ENCODE measurements around the gene RAD52. TPM values are rescaled to one million over a fixed set of nuclear protein-coding genes. Genes with fewer than 3 reads are reported as not detected.

Gene RAD52
- total RNA-seq, 2 donors from 2014 or later = 16.7 to 30.5 TPM

- WGBS = 88% methylated on average over 5 of the region's 5 CpGs
- Histone ChIP-seq H3K9me3 (no peaks in the 10 kb centered on the region), H3K4me3 (no peak overlapping the region), H3K27ac (no peak overlapping the region), H3K4me1 (replicated peaks) (no peaks in the 10 kb centered on the region), H3K36me3 (peaks cover 5 to 7% of the 10 kb centered on the region in 2 donors), H3K27me3 (replicated peaks; ENCODE audit: insufficient read depth) (no peaks in the 10 kb centered on the region)
- TF ChIP-seq POLR2A (IDR thresholded peaks at IDR 0.05) (no peak), POLR2AphosphoS5 (IDR thresholded peaks at IDR 0.05) (no peak)
- TF ChIP-seq, protein P1, sequence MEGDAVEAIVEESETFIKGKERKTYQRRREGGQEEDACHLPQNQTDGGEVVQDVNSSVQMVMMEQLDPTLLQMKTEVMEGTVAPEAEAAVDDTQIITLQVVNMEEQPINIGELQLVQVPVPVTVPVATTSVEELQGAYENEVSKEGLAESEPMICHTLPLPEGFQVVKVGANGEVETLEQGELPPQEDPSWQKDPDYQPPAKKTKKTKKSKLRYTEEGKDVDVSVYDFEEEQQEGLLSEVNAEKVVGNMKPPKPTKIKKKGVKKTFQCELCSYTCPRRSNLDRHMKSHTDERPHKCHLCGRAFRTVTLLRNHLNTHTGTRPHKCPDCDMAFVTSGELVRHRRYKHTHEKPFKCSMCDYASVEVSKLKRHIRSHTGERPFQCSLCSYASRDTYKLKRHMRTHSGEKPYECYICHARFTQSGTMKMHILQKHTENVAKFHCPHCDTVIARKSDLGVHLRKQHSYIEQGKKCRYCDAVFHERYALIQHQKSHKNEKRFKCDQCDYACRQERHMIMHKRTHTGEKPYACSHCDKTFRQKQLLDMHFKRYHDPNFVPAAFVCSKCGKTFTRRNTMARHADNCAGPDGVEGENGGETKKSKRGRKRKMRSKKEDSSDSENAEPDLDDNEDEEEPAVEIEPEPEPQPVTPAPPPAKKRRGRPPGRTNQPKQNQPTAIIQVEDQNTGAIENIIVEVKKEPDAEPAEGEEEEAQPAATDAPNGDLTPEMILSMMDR (IDR thresholded peaks at IDR 0.05) = no peak
- DNase-seq (ENCODE audit: low spot score) = no peak
- intact Hi-C loops (cut with DNase I) = no loop called here
These were observed 69.9 kb downstream of the RAD52 start for GRCh38 chr12:879641-880040.

DNA sequence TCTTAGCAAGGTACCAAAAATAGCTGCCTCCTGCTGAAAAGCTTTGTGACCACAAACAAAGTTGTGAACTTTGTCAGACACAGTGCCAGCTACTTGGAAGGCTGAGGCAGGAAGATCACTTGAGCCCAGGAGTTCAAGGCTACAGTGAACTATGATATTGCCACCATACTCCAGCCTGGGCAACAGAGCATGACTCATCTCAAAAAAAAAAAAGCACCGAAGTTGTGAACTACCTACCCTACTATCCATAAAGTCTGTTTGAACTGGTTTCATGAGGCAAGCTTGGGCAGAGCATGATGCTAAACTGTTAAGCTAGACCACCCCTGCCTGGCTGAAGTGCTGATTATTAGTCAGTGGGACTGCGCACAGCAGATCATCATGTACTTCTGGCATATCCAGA lies 75.5 kb downstream of the RAD52 start:
- DNase-seq (ENCODE audit: low spot score) = no peak
- Histone ChIP-seq H3K27me3 (replicated peaks; ENCODE audit: insufficient read depth) (no peaks in the 10 kb centered on the region), H3K36me3 (no peaks in the 10 kb centered on the region), H3K9me3 (no peaks in the 10 kb centered on the region), H3K4me1 (replicated peaks) (no peaks in the 10 kb centered on the region), H3K27ac (no peak overlapping the region), H3K4me3 (no peak overlapping the region)
- intact Hi-C loops (cut with DNase I) = no loop called here
- 71% methylated on average over 2 of the region's 2 CpGs for WGBS
- TF ChIP-seq POLR2A (IDR thresholded peaks at IDR 0.05) (no peak), POLR2AphosphoS5 (IDR thresholded peaks at IDR 0.05) (no peak)
- TF ChIP-seq, protein P1 (IDR thresholded peaks at IDR 0.05) = no peak

DNA sequence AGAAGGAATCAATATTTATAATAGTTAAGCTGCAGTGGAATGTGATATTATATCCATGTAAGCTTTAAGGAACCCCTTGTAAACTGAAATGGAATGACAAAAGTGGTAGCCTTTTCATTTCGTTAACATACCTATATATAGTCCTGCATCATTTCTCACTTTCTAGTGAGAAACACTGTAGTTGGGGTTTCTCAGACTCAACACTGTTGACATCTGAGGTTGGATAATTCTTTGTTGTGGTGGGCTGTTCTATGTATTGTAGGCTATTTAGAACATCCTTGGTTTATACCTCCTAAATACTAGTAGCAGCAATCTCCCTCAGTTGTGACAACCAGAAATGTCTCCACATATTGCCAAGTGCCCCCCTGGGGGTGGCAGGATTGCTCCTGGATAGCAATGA lies 79.1 kb downstream of the RAD52 start:
- Histone ChIP-seq H3K36me3 (no peaks in the 10 kb centered on the region), H3K27me3 (replicated peaks; ENCODE audit: insufficient read depth) (no peaks in the 10 kb centered on the region), H3K9me3 (no peaks in the 10 kb centered on the region), H3K4me3 (no peak overlapping the region), H3K4me1 (replicated peaks) (no peaks in the 10 kb centered on the region), H3K27ac (no peak overlapping the region)
- no peak for DNase-seq (ENCODE audit: low spot score)
- TF ChIP-seq POLR2AphosphoS5 (IDR thresholded peaks at IDR 0.05) (no peak), POLR2A (IDR thresholded peaks at IDR 0.05) (no peak)
- TF ChIP-seq, protein P1 (IDR thresholded peaks at IDR 0.05) = no peak
- intact Hi-C loops (cut with DNase I) = no loop called here
- WGBS = 89% methylated on average over 1 of the region's 1 CpG

DNA sequence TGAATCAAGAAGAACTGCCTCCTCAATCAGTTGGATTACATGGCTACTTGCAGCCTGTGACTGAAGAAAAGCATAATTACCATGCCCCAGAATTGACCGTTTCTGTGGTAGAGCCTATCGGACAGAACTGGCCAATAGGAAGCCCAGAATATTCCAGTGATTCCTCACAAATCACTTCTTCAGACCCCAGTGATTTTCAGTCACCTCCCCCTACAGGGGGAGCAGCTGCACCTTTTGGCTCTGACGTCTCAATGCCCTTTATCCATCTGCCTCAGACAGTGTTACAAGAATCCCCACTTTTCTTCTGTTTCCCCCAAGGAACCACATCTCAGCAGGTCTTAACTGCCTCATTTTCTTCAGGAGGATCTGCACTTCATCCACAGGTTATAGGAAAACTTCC lies 80.8 kb downstream of the RAD52 start:
- Histone ChIP-seq H3K9me3 (no peaks in the 10 kb centered on the region), H3K27ac (no peak overlapping the region), H3K4me1 (replicated peaks) (no peaks in the 10 kb centered on the region), H3K36me3 (no peaks in the 10 kb centered on the region), H3K27me3 (replicated peaks; ENCODE audit: insufficient read depth) (no peaks in the 10 kb centered on the region), H3K4me3 (no peak overlapping the region)
- no peak for TF ChIP-seq POLR2AphosphoS5 (IDR thresholded peaks at IDR 0.05)
- no peak for TF ChIP-seq POLR2A (IDR thresholded peaks at IDR 0.05)
- TF ChIP-seq, protein P1 (IDR thresholded peaks at IDR 0.05) = no peak
- intact Hi-C loops (cut with DNase I) = no loop called here
- DNase-seq (ENCODE audit: low spot score) = no peak
- 72% methylated on average over 3 of the region's 3 CpGs for WGBS

GRCh38 chr12:867905-868304 lies 81.6 kb downstream of the RAD52 start:
- H3K27ac ChIP-seq = no peak overlapping the region
- no peaks in the 10 kb centered on the region for H3K36me3 ChIP-seq
- no peak for DNase-seq (ENCODE audit: low spot score)
- H3K27me3 ChIP-seq (replicated peaks; ENCODE audit: insufficient read depth) = no peaks in the 10 kb centered on the region
- 97% methylated on average over 5 of the region's 5 CpGs for WGBS
- intact Hi-C loops (cut with DNase I) = no loop called here
- H3K4me3 ChIP-seq = no peak overlapping the region
- no peaks in the 10 kb centered on the region for H3K4me1 ChIP-seq (replicated peaks)
- H3K9me3 ChIP-seq = no peaks in the 10 kb centered on the region
- TF ChIP-seq POLR2A (IDR thresholded peaks at IDR 0.05) = no peak
- TF ChIP-seq POLR2AphosphoS5 (IDR thresholded peaks at IDR 0.05) = no peak
- TF ChIP-seq, protein P1 (IDR thresholded peaks at IDR 0.05) = no peak

All from prostate gland (tissue), 2 donors.